GM23338 (cell line): ENCODE measurements around the gene EPHA7. TPM values are rescaled to one million over a fixed set of nuclear protein-coding genes. Genes with fewer than 3 reads are reported as not detected.

Experiments
- ATAC-seq: fragments of 200-7000 bp; cut with Tn5 transposase; 3 replicates; pipeline ENCODE4 v1.9.1; 2020
- DNase-seq: peaks from one replicate; pipeline ENCODE4 v3.0.0-alpha.2; 2015; ENCODE audit warnings: low spot score
- H2AFZ ChIP-seq: fragments of 200-600 bp; sonication (generic); 2 replicates; pipeline ENCODE4 v1.8.0; 2016; ENCODE audit warnings: antibody characterized with exemption, mild to moderate bottlenecking, moderate library complexity
- H3F3A ChIP-seq: fragments of 200-600 bp; sonication (generic); replicated peaks from 2 replicates; pipeline ENCODE4 v1.8.0; 2017; ENCODE audit warnings: antibody characterized with exemption, mixed run types, low read depth
- H3K27ac ChIP-seq: fragments of 200-600 bp; sonication (generic); 2 replicates; pipeline ENCODE4 v1.6.1; 2016; ENCODE audit warnings: low read depth
- H3K27me3 ChIP-seq: fragments of 200-600 bp; sonication (generic); 2 replicates; pipeline ENCODE4 v1.8.0; 2016; ENCODE audit warnings: mild to moderate bottlenecking, mixed run types, moderate library complexity; ENCODE audit not compliant: insufficient read depth
- H3K36me3 ChIP-seq: fragments of 200-600 bp; sonication (generic); 2 replicates; pipeline ENCODE4 v1.8.0; 2016; ENCODE audit warnings: mild to moderate bottlenecking; ENCODE audit not compliant: insufficient read depth
- H3K4me1 ChIP-seq: fragments of 200-600 bp; sonication (generic); 2 replicates; pipeline ENCODE4 v1.8.0; 2016; ENCODE audit warnings: mild to moderate bottlenecking, moderate library complexity; ENCODE audit not compliant: insufficient read depth
- H3K4me2 ChIP-seq: fragments of 200-600 bp; sonication (generic); 2 replicates; pipeline ENCODE4 v1.7.1; 2017; ENCODE audit warnings: mixed run types
- H3K4me3 ChIP-seq: fragments of 200-600 bp; sonication (generic); 2 replicates; pipeline ENCODE4 v1.6.1; 2016; ENCODE audit warnings: mixed run types
- H3K79me2 ChIP-seq: fragments of 200-600 bp; sonication (generic); replicated peaks from 2 replicates; pipeline ENCODE4 v1.8.0; 2017; ENCODE audit warnings: mild to moderate bottlenecking; ENCODE audit not compliant: insufficient read depth
- H3K9me2 ChIP-seq: fragments of 200-600 bp; sonication (generic); 2 replicates; pipeline ENCODE4 v1.8.0; 2017; ENCODE audit not compliant: insufficient read depth
- H4K20me1 ChIP-seq: fragments of 200-600 bp; sonication (generic); replicated peaks from 2 replicates; pipeline ENCODE4 v1.8.0; 2017; ENCODE audit warnings: mild to moderate bottlenecking; ENCODE audit not compliant: insufficient read depth
- H3K27ac Mint-ChIP-seq: 2 replicates; pipeline ENCODE4 v1.8.0; 2020; ENCODE audit warnings: inconsistent platforms, mild to moderate bottlenecking, moderate library complexity, mixed read lengths
- H3K27me3 Mint-ChIP-seq: 3 replicates; pipeline ENCODE4 v1.8.0; 2022; ENCODE audit warnings: low read depth, mild to moderate bottlenecking, moderate library complexity, mixed read lengths, inconsistent platforms; ENCODE audit not compliant: insufficient read depth, poor library complexity
- H3K36me3 Mint-ChIP-seq: 3 replicates; pipeline ENCODE4 v1.8.0; 2021; ENCODE audit warnings: low read depth, mild to moderate bottlenecking, inconsistent platforms, moderate library complexity, mixed read lengths
- H3K4me1 Mint-ChIP-seq: 3 replicates; pipeline ENCODE4 v1.8.0; 2020; ENCODE audit warnings: mild to moderate bottlenecking, inconsistent platforms, mixed read lengths
- H3K4me3 Mint-ChIP-seq: 3 replicates; pipeline ENCODE4 v1.8.0; 2021; ENCODE audit warnings: moderate library complexity, mild to moderate bottlenecking, inconsistent platforms, mixed read lengths
- H3K9me3 Mint-ChIP-seq: 3 replicates; pipeline ENCODE4 v1.8.0; 2020; ENCODE audit warnings: moderate library complexity, mild to moderate bottlenecking, inconsistent platforms, mixed read lengths
- CREB1 ChIP-seq: fragments of 250-450 bp; sonication (Bioruptor Pico); IDR thresholded peaks from 2 replicates; pipeline ENCODE4 v1.5.0; 2020; ENCODE audit warnings: low read depth, mild to moderate bottlenecking, moderate library complexity
- CTCF ChIP-seq, 2 experiments: fragments of 200-600 bp in 1 of 2; sonication (generic) in 1 of 2; conservative IDR thresholded peaks; 2 replicates each; pipeline versions ENCODE4 v1.5.1 to v1.6.1; 2016 to 2017; ENCODE audit warnings: antibody characterized with exemption in 2 of 2, low read depth in 2 of 2, mild to moderate bottlenecking in 2 of 2, moderate library complexity in 1 of 2
- ETS1 ChIP-seq: IDR thresholded peaks from 2 replicates; pipeline ENCODE4 v1.6.1; 2016; ENCODE audit warnings: antibody characterized with exemption
- EZH2phosphoT487 ChIP-seq: fragments of 200-600 bp; sonication (generic); IDR thresholded peaks from one replicate; pipeline ENCODE4 v1.8.1; 2018; ENCODE audit warnings: antibody characterized with exemption; ENCODE audit not compliant: unreplicated experiment
- JUNB ChIP-seq: IDR thresholded peaks from one replicate; pipeline ENCODE4 v1.6.1; 2016; ENCODE audit warnings: antibody characterized with exemption; ENCODE audit not compliant: unreplicated experiment
- POLR2AphosphoS5 ChIP-seq: IDR thresholded peaks from 2 replicates; pipeline ENCODE4 v1.6.1; 2016; ENCODE audit warnings: antibody characterized with exemption, low read depth
- REST ChIP-seq: IDR thresholded peaks from one replicate; pipeline ENCODE4 v1.6.1; 2018; ENCODE audit warnings: antibody characterized with exemption; ENCODE audit not compliant: unreplicated experiment
- ZNF331 ChIP-seq: fragments of 250-450 bp; sonication (Bioruptor Pico); IDR thresholded peaks from 2 replicates; pipeline ENCODE4 v1.5.0; 2020; ENCODE audit warnings: low read depth, mild to moderate bottlenecking, moderate library complexity
- ZNF462 ChIP-seq: fragments of 250-450 bp; sonication (Bioruptor Pico); IDR thresholded peaks from 2 replicates; pipeline ENCODE4 v1.5.0; 2020; ENCODE audit warnings: mild to moderate bottlenecking, moderate library complexity
- polyA plus RNA-seq: library from polyadenylated mRNA; unstranded; fragments of >200 nt; fragmentation: Nextera tagmentation; extraction: Ambion mirVana; gene quantifications from 2 replicates; pipeline ENCODE4 v1.2.1, GENCODE V29; 2016
- total RNA-seq: library from RNA; depleted of rRNA; stranded (reverse); fragments of >200 nt; shearing (Covaris generic); gene quantifications from 2 replicates; pipeline ENCODE4 v1.2.3, GENCODE V29; 2014

Gene EPHA7
- total and polyA plus RNA-seq, 2 experiments from 2014 or later, result 3.3 to 7.3 TPM

- TF ChIP-seq ZNF462 (CRISPR knock-in tag) (no peak), JUNB (no peak), POLR2AphosphoS5 (no peak), EZH2phosphoT487 (no peak), REST (no peak)
These were observed 158.5 kb downstream of the EPHA7 start (continued) for GRCh38 chr6:93260881-93261280.

GRCh38 chr6:93259332-93259731, 160.0 kb downstream of the EPHA7 start:
- Histone ChIP-seq H3K9me2 (no peaks in the 10 kb centered on the region), H2AFZ (no peak overlapping the region), H3K4me2 (no peak overlapping the region), H3K4me3 (no peak overlapping the region), H3K27me3 (no peaks in the 10 kb centered on the region), H3K4me1 (no peaks in the 10 kb centered on the region), H4K20me1 (no peaks in the 10 kb centered on the region), H3K36me3 (no peaks in the 10 kb centered on the region), H3K27ac (no peak overlapping the region), H3K79me2 (no peaks in the 10 kb centered on the region), H3F3A (no peaks in the 10 kb centered on the region)
- Mint-ChIP-seq H3K4me3 (no peak overlapping the region), H3K9me3 (no peaks in the 10 kb centered on the region), H3K27me3 (no peaks in the 10 kb centered on the region), H3K36me3 (no peaks in the 10 kb centered on the region), H3K27ac (no peak overlapping the region), H3K4me1 (no peaks in the 10 kb centered on the region; the same call in 2 of the 3 replicates)
- DNase-seq, result no peak
- no peak for ATAC-seq
- no peak for TF ChIP-seq ZNF331 (CRISPR knock-in tag)
- no peak for TF ChIP-seq CTCF (conservative IDR thresholded peaks at IDR 0.05; ENCODE audit: low read depth in 2 of 2)
- TF ChIP-seq REST, result no peak
- TF ChIP-seq CREB1 (CRISPR knock-in tag), result no peak
- TF ChIP-seq ETS1, result no peak
- TF ChIP-seq EZH2phosphoT487, result no peak
